GM19043 (cell line): Measurements from ENCODE around the gene UCMA.
"Not testable (repeated sequence)": the region's sequence is repeated elsewhere in the genome, so short reads cannot be mapped to it uniquely, and the experiment has no call there.

ENCODE experiments used
- ATAC-seq: cut with Tn5 transposase; IDR thresholded peaks from one replicate; pipeline ENCODE4 v1.9.1; 2021; ENCODE audit warnings: low read depth; ENCODE audit not compliant: unreplicated experiment

The UCMA gene

GRCh38 chr10:13234736-13235135, 562 bp upstream of the UCMA start:
- ATAC-seq: not testable (repeated sequence)

GRCh38 chr10:13233358-13233757, 816 bp downstream of the UCMA start:
- no peak for ATAC-seq

GRCh38 chr10:13231808-13232207, 2.4 kb downstream of the UCMA start:
- no peak for ATAC-seq

GRCh38 chr10:13231190-13231589, 3.0 kb downstream of the UCMA start:
- no peak for ATAC-seq

- ATAC-seq: no peak
These were observed 7.1 kb downstream of the UCMA start for GRCh38 chr10:13227031-13227430.

- ATAC-seq: no peak
These were observed 8.6 kb downstream of the UCMA start for GRCh38 chr10:13225601-13226000.

- ATAC-seq: no peak
These were observed 9.8 kb downstream of the UCMA start for GRCh38 chr10:13224210-13224995.

- ATAC-seq: no peak
These were observed 10.9 kb downstream of the UCMA start for GRCh38 chr10:13223241-13223640.

GRCh38 chr10:13222566-13222965, 11.6 kb downstream of the UCMA start:
- no peak for ATAC-seq

GRCh38 chr10:13222151-13222550, 12.0 kb downstream of the UCMA start:
- ATAC-seq: no peak

GRCh38 chr10:13221572-13221971, 12.6 kb downstream of the UCMA start:
- no peak for ATAC-seq

- peak; percentile 77 for ATAC-seq
These were observed 14.2 kb downstream of the UCMA start for GRCh38 chr10:13219685-13220670.

GRCh38 chr10:13218878-13219277, 15.3 kb downstream of the UCMA start:
- ATAC-seq: no peak

GRCh38 chr10:13213163-13213562, 21.0 kb downstream of the UCMA start:
- ATAC-seq: no peak

GRCh38 chr10:13206546-13207443, 27.4 kb downstream of the UCMA start:
- no peak for ATAC-seq

GRCh38 chr10:13206091-13206490, 28.1 kb downstream of the UCMA start:
- no peak for ATAC-seq

GRCh38 chr10:13201132-13201531, 33.0 kb downstream of the UCMA start:
- ATAC-seq: no peak

GRCh38 chr10:13195016-13195415, 39.2 kb downstream of the UCMA start:
- no peak for ATAC-seq

GRCh38 chr10:13193637-13194036, 40.5 kb downstream of the UCMA start:
- ATAC-seq: no peak

- ATAC-seq: no peak
These were observed 42.8 kb downstream of the UCMA start for GRCh38 chr10:13191362-13191761.
